Activated CD8-positive, alpha-beta T cell treated with anti-CD3 and anti-CD28 coated beads for 36 hours (primary cell): ENCODE measurements around the gene HOXD3. TPM values are rescaled to one million over a fixed set of nuclear protein-coding genes. Genes with fewer than 3 reads are reported as not detected.

Source experiments
- ATAC-seq: fragments of 200-7000 bp; cut with Tn5 transposase; one replicate; pipeline ENCODE4 v1.10.0; 2021; ENCODE audit warnings: mild to moderate bottlenecking, moderate library complexity
- CTCF ChIA-PET: fragments of 350-600 bp; sonication (Branson Sonifier 250); formaldehyde crosslinking; loops from one replicate; lab custom pipeline; 2021; ENCODE audit warnings: antibody characterized with exemption; lab: Charles Lee
- POLR2A ChIA-PET: fragments of 350-600 bp; sonication (Branson Sonifier 250); formaldehyde crosslinking; loops from one replicate; lab custom pipeline; 2021; ENCODE audit warnings: antibody characterized with exemption; lab: Charles Lee
- DNase-seq: peaks from one replicate; pipeline ENCODE4 v3.0.0-alpha.2; 2020
- H3K27ac Mint-ChIP-seq: one replicate; pipeline ENCODE4 v1.8.0; 2021; ENCODE audit warnings: mild to moderate bottlenecking, mixed read lengths
- H3K27me3 Mint-ChIP-seq: one replicate; pipeline ENCODE4 v1.8.0; 2021; ENCODE audit warnings: mixed read lengths
- H3K36me3 Mint-ChIP-seq: one replicate; pipeline ENCODE4 v1.8.0; 2021; ENCODE audit warnings: low read depth, mixed read lengths
- H3K4me1 Mint-ChIP-seq: one replicate; pipeline ENCODE4 v1.8.0; 2021; ENCODE audit warnings: low read depth, mixed read lengths
- H3K4me3 Mint-ChIP-seq: one replicate; pipeline ENCODE4 v1.8.0; 2021; ENCODE audit warnings: mild to moderate bottlenecking, moderate library complexity, mixed read lengths
- H3K9me3 Mint-ChIP-seq: one replicate; pipeline ENCODE4 v1.8.0; 2021; ENCODE audit warnings: mixed read lengths
- CTCF ChIP-seq: fragments of 200-600 bp; IDR thresholded peaks from one replicate; pipeline ENCODE4 v1.8.0; 2022; ENCODE audit warnings: antibody characterized with exemption, mild to moderate bottlenecking
- intact Hi-C: fragments of 100-400 bp; cut with micrococcal nuclease; formaldehyde crosslinking; loops from one replicate; pipeline ENCODE4 v1.10.0; 2022
- total RNA-seq, 2 experiments: library from RNA; stranded (reverse); gene quantifications; one replicate each; pipeline ENCODE4 v1.2.3, GENCODE V29; 2021

The HOXD3 gene
- total RNA-seq, 2 experiments from 2014 or later, result not detected

- DNase-seq (no peak), ATAC-seq (no peak)
- Mint-ChIP-seq H3K9me3 (no peaks in the 10 kb centered on the region), H3K4me3 (peak overlapping the region; percentile 28), H3K4me1 (peaks cover 12% of the 10 kb centered on the region), H3K27ac (no peak overlapping the region), H3K36me3 (no peaks in the 10 kb centered on the region), H3K27me3 (peaks cover 70% of the 10 kb centered on the region)
- ChIA-PET CTCF (interaction anchor here (0.9 to 1.1 kb wide), 3 partner anchors 25 to 297 kb away, joined by 3 read pairs; no protein-coding TSS in a partner anchor), POLR2A (no interaction called here)
- intact Hi-C loops, result no loop called here
- no peak for TF ChIP-seq CTCF
Measured at GRCh38 chr2:176158186-176158591, 1.1 kb downstream of the HOXD3 start.

- no peak for TF ChIP-seq CTCF
- Mint-ChIP-seq H3K27me3 (peaks cover 78% of the 10 kb centered on the region), H3K4me3 (no peak overlapping the region), H3K9me3 (peaks cover 4% of the 10 kb centered on the region), H3K27ac (no peak overlapping the region), H3K36me3 (peaks cover under 1% of the 10 kb centered on the region), H3K4me1 (peaks cover 13% of the 10 kb centered on the region)
- ChIA-PET CTCF (interaction anchor here (0.9 to 5.5 kb wide), 3 partner anchors 19 to 31 kb away, joined by 3 to 34 read pairs (median 3); no protein-coding TSS in a partner anchor), POLR2A (no interaction called here)
- ATAC-seq (no peak), DNase-seq (no peak)
- intact Hi-C loops, result no loop called here
Measured at GRCh38 chr2:176158855-176159662, 2.0 kb downstream of the HOXD3 start.

DNA sequence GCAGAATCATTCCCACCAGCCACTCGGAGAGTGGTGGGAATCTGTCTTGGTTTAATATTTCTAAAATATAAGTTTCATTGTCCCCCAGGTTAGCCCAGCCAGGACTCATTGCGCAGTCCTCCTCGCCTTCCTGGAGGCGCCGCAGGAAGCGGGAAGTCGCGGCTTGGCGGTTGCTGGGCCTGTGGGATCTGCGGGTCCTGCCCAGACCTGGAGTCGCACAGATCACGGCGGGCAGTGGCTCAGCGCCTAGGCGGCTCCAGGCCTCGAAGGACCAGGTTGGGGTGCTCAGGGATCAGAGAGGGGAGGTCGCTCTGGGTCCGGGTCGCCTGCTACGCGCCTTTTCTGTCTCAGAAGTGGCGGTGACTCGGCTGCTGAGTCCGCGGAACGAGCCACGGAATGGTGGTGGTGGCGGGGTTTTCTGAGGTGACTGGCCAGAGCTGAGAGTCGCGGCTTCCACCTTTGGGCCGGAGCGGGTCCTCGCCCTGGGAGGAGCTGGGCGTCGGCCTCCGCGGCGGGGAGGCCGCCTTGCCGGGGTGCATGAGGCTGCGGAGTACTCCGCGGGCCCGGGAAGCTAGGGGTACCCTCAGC, 2.6 kb downstream of the HOXD3 start:
- intact Hi-C loops, result loop anchor here (5.0 kb wide), 1 partner anchor 37 kb away; the partner anchor contains the start of gene HOXD9
- POLR2A ChIA-PET, result no interaction called here

DNA sequence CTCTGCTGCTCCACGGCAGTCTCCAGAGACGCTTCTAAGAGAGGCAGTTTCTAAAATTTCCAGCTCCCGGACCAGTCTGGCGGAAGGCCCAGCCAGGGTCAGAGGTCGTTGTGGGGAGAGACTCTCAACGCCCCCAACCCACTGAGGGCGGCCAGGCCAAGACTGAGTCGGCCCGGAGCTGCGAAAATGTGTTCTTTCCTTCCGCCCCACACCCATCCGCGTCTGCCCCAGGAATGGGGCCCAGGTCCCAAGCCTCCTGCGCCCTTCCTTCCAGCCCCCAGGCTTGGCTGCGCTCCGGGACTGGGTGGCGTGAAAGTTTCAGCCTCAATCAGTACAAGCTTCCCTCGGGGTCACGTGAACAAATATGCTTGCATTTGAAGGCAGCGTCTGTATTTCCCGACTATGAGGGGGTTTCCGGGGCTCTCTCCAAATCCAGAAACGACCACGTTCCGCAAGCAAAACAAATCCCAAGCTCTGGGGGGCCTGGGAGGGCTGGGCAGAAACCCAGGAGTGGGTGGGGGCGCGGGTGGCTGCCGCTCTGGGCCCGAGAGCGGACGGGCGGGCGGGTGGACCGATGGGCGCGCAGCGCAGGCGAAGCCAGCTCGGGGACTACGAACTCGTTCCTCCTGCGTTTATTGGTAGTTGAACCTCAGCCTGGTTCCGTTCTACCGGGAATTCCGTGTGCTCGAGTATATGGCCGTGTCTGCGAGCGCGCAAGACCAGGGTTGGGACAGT, 3.3 kb downstream of the HOXD3 start:
- no peak for DNase-seq
- ATAC-seq, result no peak
- H3K4me3 Mint-ChIP-seq, result no peak overlapping the region
- intact Hi-C loops, result loop anchor here (5.0 kb wide), 1 partner anchor 38 kb away; the partner anchor contains the start of gene HOXD9
- ChIA-PET CTCF (interaction anchor here (1.0 to 5.5 kb wide), 7 partner anchors 20 to 394 kb away, joined by 3 to 34 read pairs (median 5); no protein-coding TSS in a partner anchor), POLR2A (no interaction called here)
- peaks cover 4% of the 10 kb centered on the region for H3K9me3 Mint-ChIP-seq
- TF ChIP-seq CTCF, result no peak
- H3K27me3 Mint-ChIP-seq, result peaks cover 79% of the 10 kb centered on the region
- H3K27ac Mint-ChIP-seq, result no peak overlapping the region
- H3K4me1 Mint-ChIP-seq, result peaks cover 23% of the 10 kb centered on the region
- peaks cover 3% of the 10 kb centered on the region for H3K36me3 Mint-ChIP-seq

More for the DNA sequence above, 2.6 kb downstream of the HOXD3 start:
- H3K9me3 Mint-ChIP-seq, result peaks cover 4% of the 10 kb centered on the region
- no peak for TF ChIP-seq CTCF
- H3K4me1 Mint-ChIP-seq, result peaks cover 20% of the 10 kb centered on the region
- H3K4me3 Mint-ChIP-seq, result no peak overlapping the region
- peaks cover 79% of the 10 kb centered on the region for H3K27me3 Mint-ChIP-seq
- DNase-seq, result no peak
- no peak overlapping the region for H3K27ac Mint-ChIP-seq
- CTCF ChIA-PET, result interaction anchor here (1.0 to 5.5 kb wide), 4 partner anchors 20 to 64 kb away, joined by 3 to 34 read pairs (median 6); no protein-coding TSS in a partner anchor
- H3K36me3 Mint-ChIP-seq, result peaks cover 3% of the 10 kb centered on the region
- ATAC-seq, result no peak
